Fibroblast of lung (primary cell): ENCODE data around the gene GRAPL.
"Not testable (repeated sequence)": the region's sequence is repeated elsewhere in the genome, so short reads cannot be mapped to it uniquely, and the experiment has no call there.

Source experiments
- CTCF ChIP-seq, 2 donors: IDR thresholded peaks in 1 of 2; conservative IDR thresholded peaks in 1 of 2; 1 replicate in 1 of 2; 2 replicates in 1 of 2; pipeline ENCODE4 v1.5.1; 2011 to 2012; ENCODE audit warnings: low read length in 2 of 2, control low read depth in 1 of 2, inconsistent platforms in 1 of 2, low read depth in 1 of 2, mild to moderate bottlenecking in 1 of 2
- EZH2 ChIP-seq: IDR thresholded peaks from 2 replicates; pipeline ENCODE4 v1.5.1; 2012; ENCODE audit warnings: low read length, control low read depth, mild to moderate bottlenecking; ENCODE audit errors: missing control alignments

- TF ChIP-seq CTCF (conservative IDR thresholded peaks at IDR 0.05 in 1 of 2, IDR thresholded peaks at IDR 0.05 in 1 of 2; ENCODE audit: low read depth in 1 of 2, low read length in 2 of 2); EZH2: not testable (repeated sequence)
Observed at GRCh38 chr17:19157628-19158027, 30.2 kb downstream of the GRAPL start.
